Measurements from ENCODE around the gene PAPPA.
A peak's percentile ranks its signal among the peaks of the same experiment; 100 is the strongest.

Gene PAPPA

GRCh38 chr9:116278326-116278725 is 124.7 kb downstream of the PAPPA start:
- no peak for DNase-seq

DNA sequence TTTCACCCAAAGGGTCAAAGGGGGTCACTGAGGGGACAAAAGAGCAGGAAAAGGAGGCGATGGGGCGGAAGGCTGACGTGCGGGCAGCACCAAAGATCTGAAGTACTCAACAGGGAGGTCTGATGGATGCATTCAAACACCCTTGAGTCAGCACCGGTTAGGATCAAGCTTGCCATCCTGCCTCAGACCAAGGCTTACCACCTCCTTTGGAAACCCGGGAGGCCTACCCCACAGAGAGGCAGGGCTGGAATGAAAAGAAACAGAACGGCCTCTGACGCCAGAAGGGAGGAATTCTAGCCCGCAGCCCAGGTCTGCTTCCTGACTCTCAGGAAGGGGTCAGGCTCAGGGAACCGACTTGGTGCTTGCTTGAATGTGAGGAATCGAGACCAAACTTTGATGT is 125.6 kb downstream of the PAPPA start:
- no peak for DNase-seq

GRCh38 chr9:116280529-116280928 is 126.9 kb downstream of the PAPPA start:
- DNase-seq, result no peak

DNA sequence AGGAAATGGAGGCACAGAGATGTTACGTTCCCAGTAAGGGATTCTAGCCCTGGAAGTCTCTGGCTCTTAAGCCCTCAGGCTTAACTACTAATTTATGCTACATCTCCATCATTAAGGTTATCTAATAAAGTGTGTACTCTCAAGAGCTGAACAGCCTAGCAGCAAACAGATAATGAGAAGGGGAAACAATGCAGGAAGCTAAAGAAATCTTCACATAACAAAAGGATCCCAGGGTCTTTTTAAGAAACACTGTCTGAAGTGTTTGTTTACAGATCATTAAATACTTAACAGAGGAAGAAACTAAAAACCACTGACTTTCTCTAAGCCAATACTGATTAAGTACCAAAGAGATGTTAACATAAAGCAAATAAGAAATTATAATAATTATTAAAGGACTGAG is 129.0 kb downstream of the PAPPA start:
- peak; percentile 31 for DNase-seq

GRCh38 chr9:116284518-116284917 is 130.9 kb downstream of the PAPPA start:
- DNase-seq, result no peak

GRCh38 chr9:116285320-116285719 is 131.7 kb downstream of the PAPPA start:
- no peak for DNase-seq

DNA sequence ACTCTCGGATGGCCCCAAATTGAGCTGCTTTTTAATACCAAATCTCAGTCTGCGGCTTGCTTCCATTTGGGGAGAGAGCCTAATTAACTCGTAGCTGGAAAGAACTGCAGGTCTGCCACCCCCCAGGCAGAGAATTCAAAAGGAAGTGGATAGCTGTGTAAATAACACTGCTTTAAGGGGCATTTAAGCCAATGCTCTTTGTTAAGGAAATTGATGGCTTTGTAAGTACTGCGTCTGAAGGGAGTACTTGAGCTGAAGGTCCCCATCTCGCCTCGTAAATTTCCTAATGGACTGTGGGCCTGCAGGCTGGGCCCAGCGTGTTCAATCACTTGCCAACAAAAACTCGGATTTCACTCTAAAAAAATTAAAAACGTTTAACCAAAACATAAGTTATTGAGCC is 132.7 kb downstream of the PAPPA start:
- peak; percentile 82 for DNase-seq

- no peak for DNase-seq
These were observed 134.1 kb downstream of the PAPPA start for GRCh38 chr9:116287721-116288120.

DNA sequence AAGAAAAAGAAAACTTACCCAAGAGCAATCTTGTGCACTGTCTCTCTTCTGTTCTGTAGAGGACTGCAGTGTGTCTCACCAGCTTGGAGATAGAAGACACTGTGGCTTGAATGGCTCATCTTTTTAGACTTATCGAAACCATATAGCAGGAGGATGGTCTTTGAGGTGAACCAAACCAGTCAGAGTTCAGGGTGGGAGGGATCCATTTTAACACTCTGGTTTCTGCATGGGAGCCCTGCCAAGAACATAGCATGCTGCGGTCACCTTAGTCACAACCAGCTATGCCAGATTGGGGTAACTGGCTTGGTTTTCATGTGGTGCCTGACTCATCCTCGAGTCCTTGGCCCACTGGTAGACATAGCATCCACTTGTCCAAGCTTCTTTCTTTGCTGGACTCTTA is 135.1 kb downstream of the PAPPA start:
- DNase-seq, result no peak

GRCh38 chr9:116297346-116297745 is 143.8 kb downstream of the PAPPA start:
- no peak for DNase-seq

GRCh38 chr9:116298249-116298648 is 144.7 kb downstream of the PAPPA start:
- no peak for DNase-seq

DNA sequence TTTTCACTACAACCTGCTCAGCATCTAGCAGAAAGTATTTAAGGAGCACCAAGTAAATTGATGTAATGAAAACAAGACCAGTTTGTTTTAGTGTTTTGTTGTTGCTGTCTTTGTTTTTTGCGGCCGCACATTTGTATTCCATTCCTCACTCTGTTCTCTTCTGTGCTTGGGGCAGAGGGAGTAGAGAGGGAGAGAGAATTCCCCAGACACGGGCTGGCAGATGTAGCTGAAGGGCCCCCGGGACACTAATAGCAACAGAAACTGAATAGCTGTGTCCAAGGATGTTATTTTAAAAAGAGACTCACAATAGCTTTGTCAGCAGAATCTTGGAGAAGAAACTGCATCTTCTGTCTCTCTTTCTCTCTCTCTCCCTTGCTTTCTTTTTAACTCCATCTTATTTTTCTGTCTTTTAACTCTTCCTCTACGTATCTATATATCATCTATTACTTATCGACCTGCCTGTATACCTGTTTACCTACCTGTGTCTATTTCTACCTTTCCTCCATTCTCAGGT is 145.3 kb downstream of the PAPPA start:
- peak; percentile 7 for DNase-seq

GRCh38 chr9:116300360-116300870 is 146.8 kb downstream of the PAPPA start:
- no peak for DNase-seq

DNA sequence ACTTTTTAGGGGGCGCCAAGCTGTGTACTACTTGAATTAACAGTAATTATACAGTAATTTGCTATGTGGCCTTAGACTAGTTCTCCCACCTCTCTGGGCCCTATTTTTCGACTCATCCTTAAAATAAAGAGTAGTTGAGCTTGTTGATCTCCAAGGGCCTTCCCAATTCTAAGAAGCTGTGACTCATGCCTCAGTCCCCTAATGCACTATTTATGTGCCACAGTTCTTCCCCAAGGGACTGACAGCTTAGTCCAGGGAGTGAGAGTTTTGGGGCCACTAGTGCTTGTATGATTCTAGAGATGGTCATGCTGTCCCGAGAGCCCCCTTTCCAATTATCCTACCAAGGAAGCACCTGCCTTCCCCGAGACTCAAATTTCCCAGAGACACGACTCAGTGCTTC is 149.7 kb downstream of the PAPPA start:
- no peak for DNase-seq

- no peak for DNase-seq
These were observed 150.4 kb downstream of the PAPPA start for GRCh38 chr9:116303886-116304538.

GRCh38 chr9:116304761-116305160 is 151.2 kb downstream of the PAPPA start:
- DNase-seq, result no peak

GRCh38 chr9:116308076-116308475 is 154.5 kb downstream of the PAPPA start:
- DNase-seq, result no peak

GRCh38 chr9:116309900-116310611 is 156.5 kb downstream of the PAPPA start:
- no peak for DNase-seq

DNA sequence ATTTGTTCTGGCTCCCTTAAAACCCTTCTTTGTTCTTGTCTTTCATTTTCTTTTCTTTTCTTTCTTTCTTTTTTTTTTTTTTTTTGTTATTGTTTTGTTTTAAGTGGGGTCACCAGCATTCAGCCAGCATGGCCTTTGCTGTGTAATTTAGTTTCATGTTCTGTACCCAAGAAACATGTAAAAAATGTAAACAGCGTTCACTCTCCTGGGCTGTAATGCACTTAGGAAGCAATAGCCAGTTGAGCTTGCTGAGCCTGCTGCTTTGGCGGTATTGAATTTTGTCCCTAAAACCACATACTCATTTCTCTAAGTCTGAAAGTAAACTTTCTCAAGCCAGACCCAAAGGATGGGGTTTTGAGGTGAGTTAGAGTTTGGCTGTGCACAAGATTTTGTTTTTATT is 158.6 kb downstream of the PAPPA start:
- DNase-seq, result no peak

GRCh38 chr9:116313638-116314037 is 160.0 kb downstream of the PAPPA start:
- DNase-seq, result no peak

- DNase-seq, result no peak
These were observed 162.7 kb downstream of the PAPPA start for GRCh38 chr9:116316246-116316645.

DNA sequence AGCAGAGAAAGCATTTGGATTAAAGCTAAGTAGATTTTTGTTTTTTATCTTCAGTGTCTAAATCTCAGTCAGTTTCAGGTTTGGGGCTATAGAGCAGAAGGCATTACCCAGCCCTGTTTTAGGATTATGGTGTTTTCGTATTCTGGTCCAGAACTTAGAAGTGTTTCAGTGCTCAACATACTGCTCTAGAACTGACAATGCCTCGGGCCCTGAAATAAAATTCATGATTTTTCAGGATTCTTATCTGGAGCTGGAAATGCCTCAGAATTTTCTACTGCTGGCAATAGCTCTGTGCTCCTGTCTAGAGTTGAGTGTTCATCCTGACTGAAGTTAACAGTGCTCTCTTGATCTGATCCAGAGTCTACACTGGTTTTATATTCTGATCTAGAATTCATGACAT is 163.9 kb downstream of the PAPPA start:
- no peak for DNase-seq

GRCh38 chr9:116318468-116319374 is 165.1 kb downstream of the PAPPA start:
- no peak for DNase-seq
